Measurements from ENCODE around the gene STK10. TPM values are rescaled to one million over a fixed set of nuclear protein-coding genes. Genes with fewer than 3 reads are reported as not detected.
"Not testable (repeated sequence)": the region's sequence is repeated elsewhere in the genome, so short reads cannot be mapped to it uniquely, and the experiment has no call there.

Gene STK10
- total and polyA plus RNA-seq, 2 experiments from 2014 or later = 21.2 to 28.9 TPM

DNA sequence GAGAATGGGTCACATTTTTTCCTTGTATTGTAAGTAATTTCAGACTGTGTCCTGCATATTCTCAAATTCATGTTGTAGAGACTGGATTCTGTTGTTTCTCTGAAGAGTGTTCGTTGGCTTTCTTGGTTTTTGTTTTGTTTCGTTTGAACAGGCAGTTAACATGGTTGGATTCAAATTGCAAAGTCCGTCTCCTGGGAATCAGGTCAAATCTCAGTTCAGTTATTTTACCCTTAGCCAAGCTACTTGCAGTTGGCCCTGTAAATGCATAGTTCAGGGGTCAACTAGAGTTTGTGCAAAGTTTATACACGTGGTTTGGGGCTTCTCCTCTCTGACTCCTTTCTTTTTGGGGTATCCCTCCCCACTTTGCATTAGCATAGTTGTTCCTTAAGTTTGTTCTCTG lies 159.9 kb downstream of the STK10 start:
- H3K4me2 ChIP-seq (ENCODE audit: unreplicated experiment) = no peak overlapping the region
- no peaks in the 10 kb centered on the region for H3K4me1 ChIP-seq (ENCODE audit: insufficient read depth)
- DNase-seq = no peak
- H3K4me3 ChIP-seq = no peak overlapping the region
- TF ChIP-seq EZH2phosphoT487 (IDR thresholded peaks at IDR 0.05; ENCODE audit: insufficient read depth, low read depth) = no peak
- no peak for TF ChIP-seq EZH2 (IDR thresholded peaks at IDR 0.05; ENCODE audit: insufficient read depth, poor library complexity, severe bottlenecking)
- no peaks in the 10 kb centered on the region for H3K9me3 ChIP-seq (ENCODE audit: low read depth)
- H2AFZ ChIP-seq = no peak overlapping the region
- no peaks in the 10 kb centered on the region for H3K79me2 ChIP-seq (ENCODE audit: insufficient read depth)
- H3K27me3 ChIP-seq (replicated peaks; ENCODE audit: insufficient read depth) = no peaks in the 10 kb centered on the region
- in situ Hi-C loops (cut with MboI) = loop anchor here (25.0 kb wide), 2 partner anchors 391 to 616 kb away; partner anchors contain the start of gene FGF18
- H3K36me3 ChIP-seq (ENCODE audit: low read depth) = no peaks in the 10 kb centered on the region
- H3K9me2 ChIP-seq (ENCODE audit: insufficient read depth) = no peaks in the 10 kb centered on the region
- no peak overlapping the region for H3K27ac ChIP-seq
- H4K20me1 ChIP-seq (ENCODE audit: insufficient read depth) = no peaks in the 10 kb centered on the region
- WGBS, 2 experiments (ENCODE audit: low coverage in 1 of 2, low lambda C conversion rate in 2 of 2, missing lambda C conversion rate in 2 of 2) = 72 to 80% methylated on average over 4 of the region's 4 CpGs
- no peaks in the 10 kb centered on the region for H3F3A ChIP-seq (ENCODE audit: insufficient read depth)
- no peak overlapping the region for H3K9ac ChIP-seq

DNA sequence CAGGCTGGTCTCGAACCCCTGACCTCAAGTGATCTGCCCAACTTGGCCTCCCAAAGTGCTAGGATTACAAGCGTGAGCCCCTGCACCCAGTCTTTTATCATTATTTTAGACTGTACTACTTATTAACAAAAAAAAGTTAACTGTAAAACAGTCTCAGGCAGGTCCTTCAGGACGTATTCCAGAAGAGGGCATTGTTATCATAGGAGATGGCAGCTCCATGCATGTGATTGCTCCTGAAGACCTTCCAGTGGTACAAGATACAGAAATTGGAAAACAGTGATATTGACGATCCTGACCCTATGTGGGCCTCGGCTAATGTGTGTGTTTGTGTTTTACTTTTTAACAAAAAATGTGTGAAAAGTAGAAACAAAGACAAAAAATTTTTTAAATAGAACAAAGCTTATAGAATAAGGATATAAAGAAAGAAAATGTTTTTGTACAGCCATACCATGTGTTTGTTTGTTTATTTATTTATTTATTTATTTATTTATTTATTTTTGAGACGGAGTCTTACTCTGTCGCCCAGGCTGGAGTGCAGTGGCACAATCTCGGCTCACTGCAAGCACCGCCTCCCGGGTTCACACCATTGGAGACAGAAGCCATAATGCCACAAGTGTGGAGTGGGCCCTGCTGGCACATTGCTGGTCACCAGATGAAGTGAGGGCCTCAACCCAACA lies 167.8 kb downstream of the STK10 start:
- H3K36me3 ChIP-seq (ENCODE audit: low read depth); H3K79me2 ChIP-seq (ENCODE audit: insufficient read depth); H2AFZ ChIP-seq; H3K27ac ChIP-seq; DNase-seq; in situ Hi-C loops (cut with MboI); H3K9me2 ChIP-seq (ENCODE audit: insufficient read depth); H3F3A ChIP-seq (ENCODE audit: insufficient read depth); H3K27me3 ChIP-seq (replicated peaks; ENCODE audit: insufficient read depth); H3K9ac ChIP-seq; H3K4me1 ChIP-seq (ENCODE audit: insufficient read depth); H3K9me3 ChIP-seq (ENCODE audit: low read depth); H3K4me2 ChIP-seq (ENCODE audit: unreplicated experiment); H4K20me1 ChIP-seq (ENCODE audit: insufficient read depth); H3K4me3 ChIP-seq: not testable (repeated sequence)
- WGBS, 2 experiments (ENCODE audit: low coverage in 1 of 2, low lambda C conversion rate in 2 of 2, missing lambda C conversion rate in 2 of 2) = 70 to 76% methylated on average over 10 of the region's 10 CpGs

DNA sequence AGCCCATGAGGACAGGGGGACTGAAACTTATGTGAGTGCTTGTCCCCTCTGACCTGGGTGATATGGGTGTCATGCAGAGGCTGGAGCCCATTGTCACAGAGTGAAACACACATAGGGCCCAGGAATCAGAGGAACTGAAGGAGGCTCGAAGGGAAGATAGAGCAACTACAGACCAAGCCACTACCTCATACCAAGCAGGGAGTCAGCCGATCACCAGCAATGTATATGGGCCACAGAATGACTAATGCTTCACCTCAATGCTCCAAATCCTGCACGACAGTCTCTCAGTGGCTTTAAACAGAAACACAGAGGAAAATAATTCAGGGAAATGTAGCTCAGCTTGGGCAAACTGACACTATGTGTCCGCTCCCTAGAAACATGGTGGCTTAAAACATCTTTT lies 172.7 kb downstream of the STK10 start:
- no peak overlapping the region for H3K4me2 ChIP-seq (ENCODE audit: unreplicated experiment)

DNA sequence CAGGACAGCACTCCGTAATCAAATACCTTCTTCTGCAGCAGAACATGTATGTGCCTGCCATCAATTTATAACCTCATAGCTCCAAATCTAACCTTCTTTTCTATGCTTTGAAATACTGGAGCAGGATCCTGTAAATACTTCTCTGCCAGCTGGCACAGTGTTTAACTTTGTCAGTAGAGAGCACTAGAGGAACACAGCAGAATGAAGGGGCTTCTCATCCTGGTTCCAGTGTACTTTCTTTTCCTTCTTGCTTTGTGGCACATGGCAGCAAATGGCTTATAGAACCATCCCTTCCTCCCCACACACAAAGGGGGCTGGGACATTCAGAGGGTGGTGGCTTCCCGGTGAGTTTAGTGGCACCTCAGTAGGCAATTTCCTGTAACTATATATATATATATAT lies 177.7 kb downstream of the STK10 start:
- in situ Hi-C loops (cut with MboI) = no loop called here
- peaks cover 20% of the 10 kb centered on the region for H3K4me1 ChIP-seq (ENCODE audit: insufficient read depth)
- H3K36me3 ChIP-seq (ENCODE audit: low read depth) = no peaks in the 10 kb centered on the region
- WGBS, 2 experiments (ENCODE audit: low coverage in 1 of 2, low lambda C conversion rate in 2 of 2, missing lambda C conversion rate in 2 of 2) = 65 to 73% methylated on average over 2 of the region's 2 CpGs
- H3K27ac ChIP-seq = no peak overlapping the region
- no peak overlapping the region for H3K9ac ChIP-seq
- no peaks in the 10 kb centered on the region for H3K27me3 ChIP-seq (replicated peaks; ENCODE audit: insufficient read depth)
- no peaks in the 10 kb centered on the region for H4K20me1 ChIP-seq (ENCODE audit: insufficient read depth)
- peak; percentile 19 for DNase-seq
- H3K4me2 ChIP-seq (ENCODE audit: unreplicated experiment) = no peak overlapping the region
- H3F3A ChIP-seq (ENCODE audit: insufficient read depth) = peaks cover 29% of the 10 kb centered on the region
- H3K9me2 ChIP-seq (ENCODE audit: insufficient read depth) = no peaks in the 10 kb centered on the region
- H3K9me3 ChIP-seq (ENCODE audit: low read depth) = no peaks in the 10 kb centered on the region
- H3K4me3 ChIP-seq = no peak overlapping the region
- no peak for TF ChIP-seq EZH2 (IDR thresholded peaks at IDR 0.05; ENCODE audit: insufficient read depth, poor library complexity, severe bottlenecking)
- TF ChIP-seq EZH2phosphoT487 (IDR thresholded peaks at IDR 0.05; ENCODE audit: insufficient read depth, low read depth) = no peak
- H2AFZ ChIP-seq = no peak overlapping the region
- peaks cover 16% of the 10 kb centered on the region for H3K79me2 ChIP-seq (ENCODE audit: insufficient read depth)

More for the DNA sequence above, 172.7 kb downstream of the STK10 start:
- Histone ChIP-seq H3F3A (ENCODE audit: insufficient read depth) (no peaks in the 10 kb centered on the region), H3K79me2 (ENCODE audit: insufficient read depth) (no peaks in the 10 kb centered on the region), H3K4me1 (ENCODE audit: insufficient read depth) (no peaks in the 10 kb centered on the region), H3K27ac (no peak overlapping the region), H3K4me3 (no peak overlapping the region), H3K27me3 (replicated peaks; ENCODE audit: insufficient read depth) (no peaks in the 10 kb centered on the region), H2AFZ (no peak overlapping the region), H3K36me3 (ENCODE audit: low read depth) (no peaks in the 10 kb centered on the region), H3K9ac (no peak overlapping the region), H3K9me3 (ENCODE audit: low read depth) (no peaks in the 10 kb centered on the region), H4K20me1 (ENCODE audit: insufficient read depth) (no peaks in the 10 kb centered on the region), H3K9me2 (ENCODE audit: insufficient read depth) (no peaks in the 10 kb centered on the region)
- no peak for TF ChIP-seq EZH2 (IDR thresholded peaks at IDR 0.05; ENCODE audit: insufficient read depth, poor library complexity, severe bottlenecking)
- TF ChIP-seq EZH2phosphoT487 (IDR thresholded peaks at IDR 0.05; ENCODE audit: insufficient read depth, low read depth) = no peak
- no peak for DNase-seq
- WGBS, 2 experiments (ENCODE audit: low coverage in 1 of 2, low lambda C conversion rate in 2 of 2, missing lambda C conversion rate in 2 of 2) = 77 to 85% methylated on average over 4 of the region's 4 CpGs
- in situ Hi-C loops (cut with MboI) = no loop called here
